ENCODE measurements around the gene SIRT1.
"Not testable (repeated sequence)": the region's sequence is repeated elsewhere in the genome, so short reads cannot be mapped to it uniquely, and the experiment has no call there.

The SIRT1 gene

GRCh38 chr10:67884313-67884841 lies at the start of gene SIRT1:
Gene SIRT1 (plus strand): TSS chr10:67884656. CDS start chr10:67884722, 66 bp downstream.
- peak within 1 kb of the TSS; percentile 86 for H3K4me3 ChIP-seq (ENCODE audit: low read depth, low read length)

GRCh38 chr10:67835541-67836394 lies 48.7 kb upstream of the SIRT1 start:
- not testable (repeated sequence) for H3K4me3 ChIP-seq (ENCODE audit: low read depth, low read length)

More at GRCh38 chr10:67884313-67884841, at the start of gene SIRT1:
- TF ChIP-seq CTCF (IDR thresholded peaks at IDR 0.05; ENCODE audit: borderline replicate concordance, insufficient read depth, low read depth, low read length), result no peak

- no peak overlapping the region for H3K4me3 ChIP-seq (ENCODE audit: low read depth, low read length)
- no peak for TF ChIP-seq CTCF (IDR thresholded peaks at IDR 0.05; ENCODE audit: borderline replicate concordance, insufficient read depth, low read depth, low read length)
Observed at GRCh38 chr10:67836488-67836887, 48.0 kb upstream of the SIRT1 start.

- TF ChIP-seq CTCF (IDR thresholded peaks at IDR 0.05; ENCODE audit: borderline replicate concordance, insufficient read depth, low read depth, low read length), result no peak
Observed at GRCh38 chr10:67836972-67837371, 47.5 kb upstream of the SIRT1 start.

GRCh38 chr10:67837541-67838314 lies 46.7 kb upstream of the SIRT1 start, which contains the start of gene DNAJC12:
Gene DNAJC12 (minus strand): TSS chr10:67838188. CDS start chr10:67838011, 177 bp downstream.
- no peak for TF ChIP-seq CTCF (IDR thresholded peaks at IDR 0.05; ENCODE audit: borderline replicate concordance, insufficient read depth, low read depth, low read length)
- no peak within 1 kb of the TSS for H3K4me3 ChIP-seq (ENCODE audit: low read depth, low read length)

More at GRCh38 chr10:67836972-67837371, 47.5 kb upstream of the SIRT1 start:
- no peak overlapping the region for H3K4me3 ChIP-seq (ENCODE audit: low read depth, low read length)

- H3K4me3 ChIP-seq (ENCODE audit: low read depth, low read length), result not testable (repeated sequence)
Observed at GRCh38 chr10:67839511-67839910, 44.9 kb upstream of the SIRT1 start.

GRCh38 chr10:67839951-67840350 lies 44.5 kb upstream of the SIRT1 start:
- no peak overlapping the region for H3K4me3 ChIP-seq (ENCODE audit: low read depth, low read length)
- TF ChIP-seq CTCF (IDR thresholded peaks at IDR 0.05; ENCODE audit: borderline replicate concordance, insufficient read depth, low read depth, low read length), result no peak
